HK-2 (cell line): ENCODE measurements around the gene EFCAB11.

ENCODE experiments used
- DNase-seq: peaks from one replicate; pipeline ENCODE4 v3.0.0-alpha.2; 2018; ENCODE audit not compliant: unreplicated experiment

EFCAB11 gene

GRCh38 chr14:89767861-89768268 lies 186.7 kb downstream of the EFCAB11 start:
- peak; percentile 24 for DNase-seq

GRCh38 chr14:89767131-89767530 lies 187.4 kb downstream of the EFCAB11 start:
- no peak for DNase-seq

GRCh38 chr14:89765346-89765745 lies 189.2 kb downstream of the EFCAB11 start:
- no peak for DNase-seq

GRCh38 chr14:89760086-89760485 lies 194.4 kb downstream of the EFCAB11 start:
- no peak for DNase-seq

- DNase-seq, result no peak
These were observed 197.1 kb downstream of the EFCAB11 start for GRCh38 chr14:89757313-89757939.

- DNase-seq, result no peak
These were observed 198.7 kb downstream of the EFCAB11 start for GRCh38 chr14:89755816-89756215.

GRCh38 chr14:89753828-89754412 lies 200.6 kb downstream of the EFCAB11 start:
- DNase-seq, result no peak

GRCh38 chr14:89750908-89751392 lies 203.6 kb downstream of the EFCAB11 start:
- no peak for DNase-seq

- no peak for DNase-seq
These were observed 204.2 kb downstream of the EFCAB11 start for GRCh38 chr14:89750281-89750755.

- DNase-seq, result no peak
These were observed 206.5 kb downstream of the EFCAB11 start for GRCh38 chr14:89748004-89748403.

GRCh38 chr14:89747126-89747525 lies 207.4 kb downstream of the EFCAB11 start:
- no peak for DNase-seq

GRCh38 chr14:89746654-89747053 lies 207.9 kb downstream of the EFCAB11 start:
- no peak for DNase-seq

GRCh38 chr14:89746135-89746534 lies 208.4 kb downstream of the EFCAB11 start:
- no peak for DNase-seq
